ENCODE data around the gene ZSWIM5. TPM values are rescaled to one million over a fixed set of nuclear protein-coding genes. Genes with fewer than 3 reads are reported as not detected.
"Not testable (repeated sequence)": the region's sequence is repeated elsewhere in the genome, so short reads cannot be mapped to it uniquely, and the experiment has no call there.

The ZSWIM5 gene
- total and polyA plus RNA-seq, 2 experiments from 2014 or later = 6.6 to 7.6 TPM

- no peak overlapping the region for H3K27ac ChIP-seq
- H3K36me3 ChIP-seq = no peaks in the 10 kb centered on the region
- H3K4me3 ChIP-seq = no peak overlapping the region
- no peak for TF ChIP-seq CTCF (IDR thresholded peaks at IDR 0.05; ENCODE audit: low read depth, low read length)
- H3K27me3 ChIP-seq = no peaks in the 10 kb centered on the region
- no peak for DNase-seq (ENCODE audit: low read depth in 1 of 2, low spot score in 1 of 2)
- H3K9me3 ChIP-seq (ENCODE audit: low read depth) = no peaks in the 10 kb centered on the region
- no peaks in the 10 kb centered on the region for H3K4me1 ChIP-seq (ENCODE audit: low read depth)
These were observed 210.8 kb downstream of the ZSWIM5 start for GRCh38 chr1:44995467-44996238.

GRCh38 chr1:44994309-44994898 lies 212.0 kb downstream of the ZSWIM5 start:
- Histone ChIP-seq H3K9me3 (ENCODE audit: low read depth) (no peaks in the 10 kb centered on the region), H3K4me3 (no peak overlapping the region), H3K36me3 (no peaks in the 10 kb centered on the region), H3K4me1 (ENCODE audit: low read depth) (no peaks in the 10 kb centered on the region), H3K27me3 (no peaks in the 10 kb centered on the region), H3K27ac (no peak overlapping the region)
- no peak for TF ChIP-seq CTCF (IDR thresholded peaks at IDR 0.05; ENCODE audit: low read depth, low read length)
- DNase-seq (ENCODE audit: low read depth in 1 of 2, low spot score in 1 of 2) = no peak

GRCh38 chr1:44988531-44989156 lies 217.8 kb downstream of the ZSWIM5 start:
- no peak for DNase-seq (ENCODE audit: low read depth in 1 of 2, low spot score in 1 of 2)
- H3K36me3 ChIP-seq = no peaks in the 10 kb centered on the region
- no peaks in the 10 kb centered on the region for H3K27me3 ChIP-seq
- TF ChIP-seq CTCF (IDR thresholded peaks at IDR 0.05; ENCODE audit: low read depth, low read length) = no peak
- H3K4me1 ChIP-seq (ENCODE audit: low read depth) = peaks cover 6% of the 10 kb centered on the region
- H3K4me3 ChIP-seq = no peak overlapping the region
- no peak overlapping the region for H3K27ac ChIP-seq
- no peaks in the 10 kb centered on the region for H3K9me3 ChIP-seq (ENCODE audit: low read depth)

GRCh38 chr1:44985747-44986359 lies 220.6 kb downstream of the ZSWIM5 start:
- peak in 1 of 2 donors; percentile 9 for DNase-seq (ENCODE audit: low read depth in 1 of 2, low spot score in 1 of 2)
- no peak for TF ChIP-seq CTCF (IDR thresholded peaks at IDR 0.05; ENCODE audit: low read depth, low read length)
- no peaks in the 10 kb centered on the region for H3K36me3 ChIP-seq
- H3K4me1 ChIP-seq (ENCODE audit: low read depth) = peaks cover 6% of the 10 kb centered on the region
- H3K27me3 ChIP-seq = no peaks in the 10 kb centered on the region
- peak overlapping the region; percentile 47 for H3K27ac ChIP-seq
- H3K9me3 ChIP-seq (ENCODE audit: low read depth) = no peaks in the 10 kb centered on the region
- H3K4me3 ChIP-seq = peak overlapping the region; percentile 48

- not testable (repeated sequence) for H3K4me1 ChIP-seq (ENCODE audit: low read depth); DNase-seq (ENCODE audit: low read depth in 1 of 2, low spot score in 1 of 2); H3K4me3 ChIP-seq; H3K27me3 ChIP-seq; H3K27ac ChIP-seq; H3K9me3 ChIP-seq (ENCODE audit: low read depth)
- H3K36me3 ChIP-seq = peaks cover 35% of the 10 kb centered on the region
These were observed 229.0 kb downstream of the ZSWIM5 start for GRCh38 chr1:44977372-44977771.
